ENCODE results near the gene LHFPL6. TPM values are rescaled to one million over a fixed set of nuclear protein-coding genes. Genes with fewer than 3 reads are reported as not detected.

The LHFPL6 gene
- total RNA-seq, 1 experiment from 2014 or later, result 3.6 TPM

GRCh38 chr13:39335721-39336120 lies 267.3 kb downstream of the LHFPL6 start:
- ChIA-PET POLR2A (no interaction called here), CTCF (no interaction called here)
- intact Hi-C loops (cut with micrococcal nuclease; ENCODE audit: unreplicated experiment), result no loop called here
- TF ChIP-seq, protein P1, sequence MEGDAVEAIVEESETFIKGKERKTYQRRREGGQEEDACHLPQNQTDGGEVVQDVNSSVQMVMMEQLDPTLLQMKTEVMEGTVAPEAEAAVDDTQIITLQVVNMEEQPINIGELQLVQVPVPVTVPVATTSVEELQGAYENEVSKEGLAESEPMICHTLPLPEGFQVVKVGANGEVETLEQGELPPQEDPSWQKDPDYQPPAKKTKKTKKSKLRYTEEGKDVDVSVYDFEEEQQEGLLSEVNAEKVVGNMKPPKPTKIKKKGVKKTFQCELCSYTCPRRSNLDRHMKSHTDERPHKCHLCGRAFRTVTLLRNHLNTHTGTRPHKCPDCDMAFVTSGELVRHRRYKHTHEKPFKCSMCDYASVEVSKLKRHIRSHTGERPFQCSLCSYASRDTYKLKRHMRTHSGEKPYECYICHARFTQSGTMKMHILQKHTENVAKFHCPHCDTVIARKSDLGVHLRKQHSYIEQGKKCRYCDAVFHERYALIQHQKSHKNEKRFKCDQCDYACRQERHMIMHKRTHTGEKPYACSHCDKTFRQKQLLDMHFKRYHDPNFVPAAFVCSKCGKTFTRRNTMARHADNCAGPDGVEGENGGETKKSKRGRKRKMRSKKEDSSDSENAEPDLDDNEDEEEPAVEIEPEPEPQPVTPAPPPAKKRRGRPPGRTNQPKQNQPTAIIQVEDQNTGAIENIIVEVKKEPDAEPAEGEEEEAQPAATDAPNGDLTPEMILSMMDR (IDR thresholded peaks at IDR 0.05; ENCODE audit: insufficient read depth in 1 of 2, low read depth in 1 of 2, low read length in 1 of 2, severe bottlenecking in 1 of 2, unreplicated experiment in 1 of 2), result no peak
- H3K9me3 ChIP-seq, result no peaks in the 10 kb centered on the region
- H3K4me1 Mint-ChIP-seq (ENCODE audit: low read depth, unreplicated experiment), result no peaks in the 10 kb centered on the region
- no peaks in the 10 kb centered on the region for H3K27me3 Mint-ChIP-seq (ENCODE audit: insufficient read depth, unreplicated experiment)
- H3K4me3 Mint-ChIP-seq (ENCODE audit: unreplicated experiment), result no peak overlapping the region
- H3K27ac Mint-ChIP-seq (ENCODE audit: unreplicated experiment), result no peak overlapping the region
- no peaks in the 10 kb centered on the region for H3K9me3 Mint-ChIP-seq (ENCODE audit: unreplicated experiment)
- H3K27me3 ChIP-seq (replicated peaks; ENCODE audit: control insufficient read depth, insufficient read depth, low read length), result no peaks in the 10 kb centered on the region
- H3K36me3 Mint-ChIP-seq (ENCODE audit: insufficient read depth, unreplicated experiment), result no peaks in the 10 kb centered on the region
- no peaks in the 10 kb centered on the region for H3K36me3 ChIP-seq (ENCODE audit: control insufficient read depth, insufficient read depth, low read length)
- no peaks in the 10 kb centered on the region for H3K4me1 ChIP-seq
- no TSS peak for BruUV-seq (replicated peaks)
- no peak for DNase-seq
- H3K4me3 ChIP-seq (ENCODE audit: low read depth, low read length), result no peak overlapping the region

- Histone ChIP-seq H3K36me3 (ENCODE audit: control insufficient read depth, insufficient read depth, low read length) (no peaks in the 10 kb centered on the region), H3K27me3 (replicated peaks; ENCODE audit: control insufficient read depth, insufficient read depth, low read length) (no peaks in the 10 kb centered on the region), H3K4me3 (ENCODE audit: low read depth, low read length) (no peak overlapping the region), H3K9me3 (no peaks in the 10 kb centered on the region), H3K4me1 (no peaks in the 10 kb centered on the region)
- CTCF ChIA-PET, result no interaction called here
- H3K9me3 Mint-ChIP-seq (ENCODE audit: unreplicated experiment), result no peaks in the 10 kb centered on the region
- no peaks in the 10 kb centered on the region for H3K4me1 Mint-ChIP-seq (ENCODE audit: low read depth, unreplicated experiment)
- H3K27ac Mint-ChIP-seq (ENCODE audit: unreplicated experiment), result no peak overlapping the region
- no TSS peak for BruUV-seq (replicated peaks)
- no peak overlapping the region for H3K4me3 Mint-ChIP-seq (ENCODE audit: unreplicated experiment)
- no peak for DNase-seq
- intact Hi-C loops (cut with micrococcal nuclease; ENCODE audit: unreplicated experiment), result no loop called here
- H3K27me3 Mint-ChIP-seq (ENCODE audit: insufficient read depth, unreplicated experiment), result no peaks in the 10 kb centered on the region
- no peaks in the 10 kb centered on the region for H3K36me3 Mint-ChIP-seq (ENCODE audit: insufficient read depth, unreplicated experiment)
- POLR2A ChIA-PET, result no interaction called here
- TF ChIP-seq, protein P1 (IDR thresholded peaks at IDR 0.05; ENCODE audit: insufficient read depth in 1 of 2, low read depth in 1 of 2, low read length in 1 of 2, severe bottlenecking in 1 of 2, unreplicated experiment in 1 of 2), result no peak
Observed at GRCh38 chr13:39330504-39330903, 272.5 kb downstream of the LHFPL6 start.

DNA sequence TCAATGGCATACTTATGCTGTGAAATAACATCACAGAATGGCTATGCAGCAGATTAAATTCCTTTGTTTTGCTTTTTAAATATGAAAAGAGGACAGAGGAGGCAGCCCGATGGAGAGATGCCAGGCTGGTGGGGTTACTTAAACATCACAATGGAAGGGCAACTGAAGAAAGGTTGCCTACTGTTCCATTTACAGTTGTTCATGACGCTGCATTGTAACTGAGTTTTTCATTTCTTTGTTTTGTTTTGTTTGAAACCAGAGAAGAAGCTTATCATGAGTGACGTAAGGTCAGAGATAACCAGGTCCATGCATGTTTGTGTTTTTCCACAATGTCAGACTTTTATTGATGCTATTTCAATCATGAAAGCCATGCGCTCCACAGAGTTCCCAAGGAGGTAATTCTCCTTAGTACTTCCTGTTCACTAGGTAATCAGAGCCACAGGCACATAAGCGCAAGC lies 273.8 kb downstream of the LHFPL6 start:
- Histone ChIP-seq H3K4me3 (ENCODE audit: low read depth, low read length) (no peak overlapping the region), H3K4me1 (no peaks in the 10 kb centered on the region), H3K9me3 (no peaks in the 10 kb centered on the region), H3K36me3 (ENCODE audit: control insufficient read depth, insufficient read depth, low read length) (no peaks in the 10 kb centered on the region), H3K27me3 (replicated peaks; ENCODE audit: control insufficient read depth, insufficient read depth, low read length) (no peaks in the 10 kb centered on the region)
- no peak for DNase-seq
- no peaks in the 10 kb centered on the region for H3K4me1 Mint-ChIP-seq (ENCODE audit: low read depth, unreplicated experiment)
- no peaks in the 10 kb centered on the region for H3K27me3 Mint-ChIP-seq (ENCODE audit: insufficient read depth, unreplicated experiment)
- TF ChIP-seq, protein P1 (IDR thresholded peaks at IDR 0.05; ENCODE audit: insufficient read depth in 1 of 2, low read depth in 1 of 2, low read length in 1 of 2, severe bottlenecking in 1 of 2, unreplicated experiment in 1 of 2), result no peak
- BruUV-seq (replicated peaks), result no TSS peak
- H3K27ac Mint-ChIP-seq (ENCODE audit: unreplicated experiment), result no peak overlapping the region
- no peaks in the 10 kb centered on the region for H3K36me3 Mint-ChIP-seq (ENCODE audit: insufficient read depth, unreplicated experiment)
- ChIA-PET CTCF (no interaction called here), POLR2A (no interaction called here)
- H3K9me3 Mint-ChIP-seq (ENCODE audit: unreplicated experiment), result no peaks in the 10 kb centered on the region
- no peak overlapping the region for H3K4me3 Mint-ChIP-seq (ENCODE audit: unreplicated experiment)
- intact Hi-C loops (cut with micrococcal nuclease; ENCODE audit: unreplicated experiment), result no loop called here
